ENCODE results near the gene SCAF8.

- TF ChIP-seq, protein P1, sequence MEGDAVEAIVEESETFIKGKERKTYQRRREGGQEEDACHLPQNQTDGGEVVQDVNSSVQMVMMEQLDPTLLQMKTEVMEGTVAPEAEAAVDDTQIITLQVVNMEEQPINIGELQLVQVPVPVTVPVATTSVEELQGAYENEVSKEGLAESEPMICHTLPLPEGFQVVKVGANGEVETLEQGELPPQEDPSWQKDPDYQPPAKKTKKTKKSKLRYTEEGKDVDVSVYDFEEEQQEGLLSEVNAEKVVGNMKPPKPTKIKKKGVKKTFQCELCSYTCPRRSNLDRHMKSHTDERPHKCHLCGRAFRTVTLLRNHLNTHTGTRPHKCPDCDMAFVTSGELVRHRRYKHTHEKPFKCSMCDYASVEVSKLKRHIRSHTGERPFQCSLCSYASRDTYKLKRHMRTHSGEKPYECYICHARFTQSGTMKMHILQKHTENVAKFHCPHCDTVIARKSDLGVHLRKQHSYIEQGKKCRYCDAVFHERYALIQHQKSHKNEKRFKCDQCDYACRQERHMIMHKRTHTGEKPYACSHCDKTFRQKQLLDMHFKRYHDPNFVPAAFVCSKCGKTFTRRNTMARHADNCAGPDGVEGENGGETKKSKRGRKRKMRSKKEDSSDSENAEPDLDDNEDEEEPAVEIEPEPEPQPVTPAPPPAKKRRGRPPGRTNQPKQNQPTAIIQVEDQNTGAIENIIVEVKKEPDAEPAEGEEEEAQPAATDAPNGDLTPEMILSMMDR (IDR thresholded peaks at IDR 0.05), result no peak
- TF ChIP-seq POLR2A (IDR thresholded peaks at IDR 0.05), result no peak
These were observed 27.6 kb upstream of the SCAF8 start for GRCh38 chr6:154705471-154706113.
